ENCODE data around the gene C1QTNF9B.

GRCh38 chr13:23844132-23844531 lies 53.2 kb downstream of the C1QTNF9B start:
- TF ChIP-seq POLR2A (IDR thresholded peaks at IDR 0.05; ENCODE audit: low read length) (no peak), GATA1 (IDR thresholded peaks at IDR 0.05; ENCODE audit: low read depth, low read length) (no peak)

Measured in erythroblast (primary cell).